GM20431 (cell line): ENCODE data around the gene RBMS3.
"Not testable (repeated sequence)": the region's sequence is repeated elsewhere in the genome, so short reads cannot be mapped to it uniquely, and the experiment has no call there.

ENCODE experiments used
- in situ Hi-C: fragments of 300-500 bp; cut with MseI, MboI; formaldehyde crosslinking; loops from one replicate; pipeline ENCODE4 v1.15.0; 2020; ENCODE audit warnings: low sequenced_read_pairs; ENCODE audit not compliant: unreplicated experiment

Gene RBMS3

DNA sequence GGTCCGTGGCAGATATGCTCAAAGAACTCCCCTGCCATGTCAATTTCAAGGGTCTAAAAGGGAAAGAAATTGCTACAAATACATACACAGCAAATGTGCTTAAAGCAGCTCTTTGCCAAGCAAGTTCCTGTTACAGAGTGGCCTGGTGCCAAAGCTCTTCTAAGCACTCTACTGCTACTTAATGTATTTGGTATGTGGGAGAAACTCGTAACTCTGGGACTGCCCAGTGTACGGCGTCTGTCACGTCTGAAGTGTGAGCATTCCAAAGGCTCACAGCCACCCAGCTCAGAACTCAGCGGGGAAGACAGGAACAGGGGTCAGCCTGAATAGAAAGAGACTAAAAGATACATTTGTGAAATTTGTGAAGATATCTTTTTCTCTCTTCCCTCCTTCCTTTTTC lies 54.6 kb downstream of the RBMS3 start:
- in situ Hi-C loops, result no loop called here

DNA sequence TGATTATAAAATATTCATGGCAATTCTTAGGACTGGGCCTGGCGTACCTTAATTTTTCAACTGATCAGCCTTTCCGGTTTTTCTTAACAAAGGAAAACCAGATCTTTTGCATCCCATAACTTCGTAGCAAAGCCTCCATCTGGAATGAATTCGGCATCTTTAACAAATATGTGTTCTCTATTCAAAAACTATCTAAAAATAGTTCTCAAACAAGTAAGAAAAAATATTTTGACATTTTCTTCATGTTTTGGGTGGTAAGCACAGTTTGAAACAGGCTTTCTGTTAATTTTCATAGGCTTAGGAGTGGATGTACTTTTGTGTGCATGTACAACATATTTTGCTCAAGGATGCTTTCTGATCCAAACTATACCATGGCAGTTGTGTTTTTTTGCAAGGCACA lies 55.1 kb downstream of the RBMS3 start:
- in situ Hi-C loops, result no loop called here

DNA sequence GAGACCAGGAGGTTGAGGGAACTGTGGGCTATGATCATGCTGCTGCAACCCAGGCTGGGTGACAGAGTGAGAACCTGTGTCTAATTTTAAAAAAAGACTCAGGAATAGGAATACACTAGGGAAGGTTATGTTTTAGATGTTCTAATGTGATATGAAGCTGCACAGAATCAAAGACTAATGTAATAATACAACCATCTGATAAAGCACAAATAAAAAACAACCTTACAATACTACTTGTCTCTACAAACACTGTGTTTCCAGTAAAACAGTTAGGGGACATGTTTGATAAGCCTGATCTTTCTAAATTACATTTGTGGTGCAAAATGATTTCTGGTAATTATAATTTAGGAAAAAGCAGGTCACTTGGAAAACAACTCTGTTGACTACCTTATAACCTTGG lies 56.7 kb downstream of the RBMS3 start:
- in situ Hi-C loops, result no loop called here

DNA sequence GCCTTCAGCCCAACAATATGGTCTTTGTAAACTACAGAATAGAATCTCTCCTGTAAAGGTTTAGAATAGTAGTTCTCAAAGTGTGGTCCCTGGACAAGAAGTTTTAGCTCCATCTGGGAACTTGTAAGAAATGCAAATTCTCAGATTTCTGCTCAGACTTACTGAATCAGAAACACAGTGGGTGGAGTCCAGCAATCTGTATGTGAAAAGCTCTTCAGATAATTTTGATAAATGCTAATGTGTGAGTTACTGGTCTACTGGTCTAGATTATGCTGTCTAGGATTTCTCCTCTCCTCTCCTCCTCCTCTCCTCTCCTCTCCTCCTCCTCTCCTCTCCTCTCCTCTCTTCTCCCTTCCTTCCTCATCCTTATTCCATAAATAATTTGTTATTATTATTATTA lies 57.5 kb downstream of the RBMS3 start:
- in situ Hi-C loops, result no loop called here

DNA sequence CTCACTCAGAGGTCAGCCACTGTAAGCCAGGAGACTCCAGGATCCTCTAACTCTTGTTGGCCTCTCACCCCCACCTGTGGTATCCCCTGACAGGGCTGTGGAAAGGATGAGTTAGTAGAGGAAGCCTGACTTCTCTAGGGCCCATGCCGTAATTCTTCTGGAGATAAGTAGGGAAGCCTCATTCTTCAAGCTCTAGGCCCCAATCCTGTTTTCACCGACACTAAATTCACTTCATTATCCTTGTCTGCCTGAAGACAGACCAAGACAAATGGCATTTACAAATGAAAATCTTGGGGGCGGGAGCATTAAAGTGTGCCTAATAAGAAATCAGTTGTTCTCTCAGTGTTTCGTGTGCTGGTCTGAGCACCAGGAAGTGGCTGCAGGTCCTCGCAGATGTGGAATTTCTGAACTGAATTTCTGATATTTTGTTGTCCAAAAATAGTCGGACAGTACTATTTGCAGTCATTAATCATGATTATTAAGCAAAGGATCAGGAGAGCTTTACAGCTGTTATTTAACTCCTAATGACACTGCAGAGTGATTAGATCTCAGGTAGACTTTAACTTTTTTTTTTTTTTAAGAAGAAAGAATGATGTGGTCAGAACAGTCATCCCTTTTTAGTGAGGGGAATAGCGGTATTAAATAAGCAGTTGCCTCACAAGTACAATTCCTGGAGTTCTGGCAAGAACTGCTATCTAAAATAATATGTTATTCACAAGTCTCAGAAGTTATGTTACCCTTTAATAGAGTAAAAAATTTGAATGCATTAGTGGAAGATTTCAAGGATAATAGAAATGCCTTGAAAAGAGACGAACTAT lies 58.4 kb downstream of the RBMS3 start:
- in situ Hi-C loops, result no loop called here

DNA sequence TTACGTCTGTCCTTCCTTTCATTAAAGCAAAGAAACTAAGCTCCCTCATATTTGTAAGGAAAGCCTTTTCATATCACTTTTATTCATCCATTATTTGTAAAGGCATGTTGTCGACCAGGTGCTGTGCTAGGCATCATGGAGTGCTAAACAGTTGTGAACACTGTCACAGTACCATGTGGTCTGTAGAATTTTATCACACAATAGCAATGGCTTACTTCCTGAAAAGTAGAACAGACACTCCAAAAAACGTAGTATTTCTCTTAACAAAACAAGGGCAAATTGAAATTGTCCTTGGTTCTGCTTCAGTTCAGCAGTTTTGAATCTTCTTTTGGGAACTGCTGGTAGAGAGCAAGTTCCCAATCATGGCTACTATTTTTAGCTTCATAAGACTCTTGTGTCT lies 63.3 kb downstream of the RBMS3 start:
- in situ Hi-C loops, result no loop called here

DNA sequence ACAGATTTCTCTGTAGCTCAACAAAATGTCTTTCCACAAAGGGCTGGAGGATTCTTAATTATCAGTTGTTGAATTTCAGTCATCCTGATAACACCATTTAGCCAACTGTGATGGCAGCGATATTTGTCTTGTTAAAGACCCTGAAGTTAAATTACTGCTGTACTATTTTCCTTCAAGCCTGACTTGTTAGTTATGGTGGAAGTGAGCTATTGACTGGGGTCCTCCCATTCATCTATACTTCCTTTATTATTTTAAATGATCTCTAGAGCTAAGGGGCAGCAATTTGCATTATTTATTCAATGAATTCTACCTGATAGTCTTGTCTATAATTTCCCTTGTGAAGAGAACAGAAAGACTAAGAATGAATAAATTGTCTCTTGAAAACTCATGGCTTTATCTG lies 64.1 kb downstream of the RBMS3 start:
- in situ Hi-C loops, result no loop called here

DNA sequence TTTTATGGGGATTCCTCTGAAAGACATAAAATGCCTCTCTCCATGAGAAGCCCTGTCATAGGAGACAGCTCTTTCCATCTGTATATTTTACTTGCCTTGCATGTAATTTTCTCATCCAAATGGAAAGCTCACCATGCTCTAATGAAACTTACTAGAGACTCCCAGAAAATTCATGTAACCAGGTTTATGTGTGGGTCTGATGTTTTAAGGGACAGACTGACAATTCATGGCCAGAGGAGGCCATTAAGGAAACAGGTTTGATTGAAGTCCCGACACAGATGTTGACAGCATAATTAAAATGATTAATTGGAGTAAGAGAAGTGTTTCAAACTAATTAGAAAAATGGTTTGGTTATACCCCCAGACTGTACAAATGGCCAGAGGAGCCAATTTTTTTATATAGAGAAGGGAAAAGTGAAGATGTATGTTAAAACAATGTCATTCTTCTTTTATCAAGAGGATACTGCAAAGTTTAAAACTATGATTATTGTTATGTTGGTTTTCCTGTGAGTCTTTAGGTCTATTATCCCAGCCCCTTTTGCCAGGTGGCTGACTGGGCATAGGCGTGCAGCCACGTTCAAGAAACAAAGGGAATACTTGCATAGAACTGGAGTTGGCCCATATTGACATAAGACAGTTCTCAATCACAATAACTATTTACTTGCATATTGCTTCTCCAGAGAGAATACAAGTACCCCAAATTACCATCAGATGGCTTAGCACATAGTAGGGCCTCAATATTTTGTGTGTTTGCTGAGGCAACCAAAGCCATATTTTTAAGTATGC lies 64.8 kb downstream of the RBMS3 start:
- in situ Hi-C loops, result no loop called here

DNA sequence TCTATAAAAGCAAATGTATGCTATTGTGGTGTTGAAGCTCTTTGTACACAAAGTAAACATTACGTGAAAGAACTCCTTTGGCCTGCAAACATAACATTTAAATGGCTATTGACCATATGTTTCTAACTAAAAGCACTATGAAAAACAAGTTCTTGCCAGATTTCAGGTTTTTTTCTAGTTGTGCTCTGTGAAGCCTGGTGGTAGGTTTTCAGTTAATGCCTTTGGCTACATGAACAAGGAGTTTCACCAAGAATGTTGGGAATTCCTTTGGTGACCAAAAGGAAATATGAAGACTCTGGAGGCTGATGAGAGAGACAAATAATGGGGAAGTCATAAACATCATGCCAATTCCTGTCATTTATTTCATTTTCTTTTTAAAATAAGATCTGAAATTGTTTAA lies 66.0 kb downstream of the RBMS3 start:
- in situ Hi-C loops, result no loop called here

DNA sequence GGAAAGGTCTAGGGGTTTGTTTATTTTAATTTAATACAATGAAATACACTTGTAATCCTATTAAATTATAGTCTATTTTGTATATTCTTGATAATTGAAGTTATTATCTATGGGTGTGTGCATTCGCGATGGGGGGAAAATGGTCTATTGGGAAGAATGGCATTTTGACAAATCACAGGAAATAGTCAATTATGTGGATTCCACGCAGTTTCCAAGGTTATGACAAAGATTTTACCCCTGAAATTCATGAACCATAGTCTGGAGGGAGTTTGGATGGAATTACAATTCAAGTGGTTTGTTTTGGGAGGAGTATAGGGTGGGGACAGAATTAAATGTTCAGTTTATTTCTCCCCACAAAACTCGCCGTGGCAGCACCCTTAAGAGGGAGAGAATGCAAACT lies 66.5 kb downstream of the RBMS3 start:
- in situ Hi-C loops, result no loop called here

DNA sequence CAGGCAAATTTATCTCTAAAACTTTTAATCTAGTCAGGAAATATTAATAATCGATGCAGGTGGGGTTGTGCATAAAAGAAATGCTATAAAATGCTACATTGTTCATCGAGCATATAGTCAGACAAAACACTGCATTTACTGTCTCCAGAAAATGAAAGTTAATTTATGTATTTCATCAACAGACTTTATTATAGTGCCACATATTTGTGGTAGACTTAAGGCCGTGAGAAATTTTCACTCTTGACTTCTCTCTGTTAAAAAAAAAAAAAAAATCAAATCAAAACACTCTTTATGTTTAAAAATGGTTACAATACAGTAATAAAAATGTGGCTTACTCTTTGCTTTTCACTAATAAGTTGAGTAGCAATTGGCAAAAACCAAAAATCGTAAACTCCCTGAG lies 67.4 kb downstream of the RBMS3 start:
- in situ Hi-C loops, result no loop called here

DNA sequence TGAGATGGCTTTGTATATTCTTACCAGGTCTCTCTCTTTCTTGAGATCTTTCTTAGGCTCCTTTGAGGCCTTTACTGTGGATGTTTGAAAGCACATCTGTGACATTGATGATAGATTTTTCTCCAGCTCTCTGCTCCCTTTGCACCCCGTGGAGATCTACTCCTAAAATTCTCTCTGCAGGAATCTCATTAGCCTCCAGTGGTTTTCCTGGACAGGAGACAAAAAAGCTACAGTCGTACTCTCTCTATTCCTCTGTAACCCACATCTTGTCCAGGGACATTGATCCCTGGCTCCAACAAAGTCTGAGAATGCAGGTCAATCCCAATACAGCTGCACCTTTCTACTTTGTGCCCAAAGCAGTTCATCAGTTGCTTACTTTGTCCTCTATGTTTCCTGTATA lies 68.2 kb downstream of the RBMS3 start:
- in situ Hi-C loops, result no loop called here

DNA sequence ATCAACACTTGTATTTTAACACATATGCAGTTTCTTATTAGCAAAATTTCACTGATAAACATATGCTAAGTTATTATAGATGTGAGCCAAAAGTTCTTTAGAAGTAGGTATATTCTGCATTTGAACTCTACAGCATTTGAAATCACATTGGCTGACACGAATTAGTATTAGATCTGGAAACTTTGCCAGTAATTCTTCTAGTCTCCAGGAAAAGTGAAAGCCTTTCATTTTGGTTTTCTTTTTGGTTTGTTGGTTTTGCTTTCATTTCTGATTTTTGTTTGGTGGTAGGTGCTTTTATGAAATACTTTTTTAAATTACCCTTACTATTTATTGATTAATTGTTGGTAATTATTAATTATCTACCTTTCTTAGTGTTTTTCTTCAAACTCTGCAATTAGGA lies 72.9 kb downstream of the RBMS3 start:
- in situ Hi-C loops, result no loop called here

DNA sequence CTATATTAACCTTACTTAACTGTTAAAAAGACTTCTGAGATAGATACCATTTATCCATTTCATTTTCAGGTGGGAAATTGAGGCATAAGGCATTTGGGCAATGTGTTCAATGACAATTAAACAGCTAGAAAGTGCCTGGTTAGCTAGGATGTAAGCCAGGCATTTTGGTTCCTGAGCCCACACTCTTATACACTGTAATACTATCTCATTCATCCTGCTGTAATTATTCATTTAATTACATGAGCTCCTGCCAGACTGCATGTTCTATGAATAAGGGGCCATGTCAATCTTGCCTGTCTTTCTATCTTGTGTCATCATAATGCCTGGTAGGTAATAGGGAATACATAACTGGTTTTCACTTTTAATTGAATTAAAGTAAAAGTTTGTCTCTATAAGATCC lies 74.0 kb downstream of the RBMS3 start:
- in situ Hi-C loops, result no loop called here

DNA sequence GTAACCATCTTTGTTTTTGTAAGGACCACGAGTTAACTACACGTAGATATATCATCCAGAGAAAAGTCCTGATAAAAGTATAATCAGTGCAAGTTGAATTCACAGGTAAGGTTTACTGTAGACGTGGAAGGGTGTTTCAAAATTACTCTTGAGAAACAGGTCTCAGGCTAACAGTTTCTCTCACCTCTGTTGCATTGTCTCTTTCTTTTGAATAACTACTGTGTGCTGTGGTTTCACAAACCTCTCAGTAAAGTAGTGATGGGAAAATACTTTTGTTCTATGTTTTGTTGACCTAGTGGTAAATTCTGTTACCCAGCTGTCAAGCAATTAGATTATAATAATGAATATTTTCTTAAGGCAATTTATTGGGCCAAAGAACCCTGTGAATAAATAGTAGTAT lies 75.2 kb downstream of the RBMS3 start:
- in situ Hi-C loops, result no loop called here

DNA sequence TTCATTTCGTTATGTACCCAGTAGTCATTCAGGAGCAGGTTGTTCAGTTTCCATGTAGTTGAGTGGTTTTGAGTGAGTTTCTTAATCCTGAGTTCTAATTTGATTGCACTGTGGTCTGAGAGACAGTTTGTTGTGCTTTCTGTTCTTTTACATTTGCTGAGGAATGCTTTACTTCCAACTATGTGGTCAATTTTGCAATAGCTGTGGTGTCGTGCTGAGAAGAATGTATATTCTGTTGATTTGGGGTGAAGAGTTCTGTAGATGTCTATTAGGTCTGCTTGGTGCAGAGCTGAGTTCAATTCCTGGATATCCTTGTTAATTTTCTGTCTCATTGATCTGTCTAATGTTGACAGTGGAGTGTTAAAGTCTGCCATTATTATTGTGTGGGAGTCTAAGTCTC lies 79.4 kb downstream of the RBMS3 start:
- in situ Hi-C loops, result not testable (repeated sequence)

DNA sequence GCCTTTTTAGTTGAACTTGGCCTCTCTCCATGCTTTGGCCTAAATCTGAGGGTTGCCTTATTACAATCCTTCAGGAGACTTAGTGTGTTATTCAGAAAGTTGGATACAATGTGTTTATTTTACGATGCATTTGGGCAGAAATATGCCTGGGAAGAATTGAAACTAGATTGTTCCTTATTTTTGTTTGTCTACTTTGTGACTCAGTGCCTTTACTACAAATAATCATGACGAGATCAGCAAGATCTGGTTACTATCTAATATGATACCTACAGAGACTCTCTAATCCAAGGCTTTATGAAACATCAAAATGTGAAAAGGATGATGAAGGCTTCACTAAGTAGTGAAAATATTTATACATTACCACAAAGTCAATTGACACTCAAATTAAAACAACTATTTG lies 82.2 kb downstream of the RBMS3 start:
- in situ Hi-C loops, result no loop called here

DNA sequence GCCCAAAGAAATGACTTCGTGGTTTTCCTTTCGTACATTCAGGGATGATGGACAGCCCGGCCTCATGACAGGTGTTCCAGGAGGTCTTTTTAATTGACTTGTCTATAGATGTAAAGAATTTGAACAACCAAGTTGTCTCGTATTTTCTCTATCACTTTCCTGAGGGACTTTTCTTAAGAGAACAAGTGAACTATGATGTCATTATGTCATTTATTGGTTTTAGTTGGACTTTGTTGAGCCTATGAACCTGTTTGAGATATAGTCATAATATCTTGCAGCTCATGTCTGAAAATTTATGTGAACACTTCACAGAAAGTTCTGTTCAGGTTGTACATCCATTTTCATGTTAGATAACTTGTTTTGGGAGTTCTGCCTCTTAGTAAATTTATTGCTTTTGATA lies 89.2 kb downstream of the RBMS3 start:
- in situ Hi-C loops, result no loop called here

DNA sequence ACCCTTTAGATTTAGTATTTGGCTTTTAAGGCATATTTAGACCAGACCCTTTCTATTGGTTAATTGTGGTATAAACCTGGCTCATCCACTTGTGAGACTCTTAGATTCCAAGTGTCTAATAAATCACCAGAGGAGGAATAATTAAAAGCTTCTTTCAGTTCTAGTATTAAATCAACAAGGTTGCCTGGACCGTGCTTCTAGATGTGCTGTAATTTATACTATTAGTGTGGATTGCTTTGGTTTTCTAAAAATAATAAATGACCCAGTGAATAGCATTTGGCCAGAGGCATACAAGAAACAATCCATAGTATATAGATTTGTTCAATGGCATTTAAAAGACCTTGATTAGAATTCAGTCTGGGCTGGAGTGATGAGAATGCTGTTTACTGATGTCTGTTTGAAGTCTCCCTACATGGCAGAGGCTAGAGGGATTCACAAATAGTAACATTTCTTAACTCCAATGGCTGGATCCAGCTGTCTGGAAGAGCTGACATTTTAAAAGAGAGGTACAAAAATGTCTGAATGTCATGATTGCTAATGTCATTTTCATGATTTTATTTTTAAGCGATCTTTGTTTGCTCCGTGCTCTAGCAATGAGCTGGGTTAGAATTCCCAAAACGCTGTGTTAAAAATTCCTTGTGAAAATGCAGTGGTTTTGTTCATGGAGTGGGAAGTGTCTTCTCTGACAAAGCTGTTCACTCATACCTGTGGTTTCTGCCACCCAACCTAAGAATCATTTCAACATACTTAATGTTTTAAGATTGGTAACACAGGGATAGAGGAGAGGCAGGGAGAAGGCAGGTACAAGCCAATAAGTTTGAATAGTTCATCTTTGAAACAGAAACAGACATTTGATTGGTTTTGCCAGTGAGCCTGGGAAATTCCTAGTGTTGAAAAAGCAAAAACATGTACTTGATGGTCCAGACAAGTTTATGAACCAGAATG lies 89.9 kb downstream of the RBMS3 start:
- in situ Hi-C loops, result no loop called here

DNA sequence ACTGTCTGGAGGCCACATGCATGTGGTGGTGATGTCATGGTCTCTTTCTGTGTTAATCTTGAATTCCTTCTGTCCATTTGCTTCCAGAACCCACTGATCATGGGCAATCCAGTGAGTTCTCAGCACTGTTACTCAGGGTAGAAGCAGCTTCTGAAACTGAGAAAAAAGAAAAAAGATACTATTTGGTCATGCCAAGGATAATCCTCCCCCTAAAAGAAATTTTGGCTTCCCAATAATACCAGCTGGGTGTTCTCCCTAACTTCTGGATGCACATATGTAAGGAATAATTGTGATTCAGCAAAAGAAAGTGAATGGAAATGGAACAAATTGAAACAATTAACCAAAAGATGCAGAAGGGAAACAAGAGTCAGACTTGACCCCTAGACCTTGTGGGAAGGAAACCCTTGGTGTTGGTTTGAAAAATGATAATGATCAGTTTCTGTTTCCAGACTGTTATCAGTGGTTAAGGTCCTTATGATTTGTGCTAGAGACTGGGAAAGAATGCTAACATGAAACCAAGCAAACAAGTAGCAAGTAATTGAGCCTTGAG lies 92.3 kb downstream of the RBMS3 start:
- in situ Hi-C loops, result no loop called here
